SK-N-MC (cell line): ENCODE results near the gene MED19.
A peak's percentile ranks its signal among the peaks of the same experiment; 100 is the strongest.

Experiments used
- DNase-seq: peaks from one replicate; pipeline ENCODE4 v3.0.0-alpha.2; 2011; ENCODE audit warnings: low read depth, low spot score
- H3K27ac ChIP-seq: fragments of 200-600 bp; sonication (generic); 2 replicates; pipeline ENCODE4 v1.5.1; 2016; ENCODE audit warnings: mixed run types
- H3K36me3 ChIP-seq: fragments of 200-600 bp; sonication (generic); 2 replicates; pipeline ENCODE4 v1.6.1; 2017; ENCODE audit warnings: antibody characterized with exemption, low read length, mixed read lengths; ENCODE audit not compliant: insufficient read depth
- H3K4me3 ChIP-seq: fragments of 200-600 bp; sonication (generic); 2 replicates; pipeline ENCODE4 v1.5.1; 2016
- H3K9ac ChIP-seq: fragments of 200-600 bp; sonication (generic); 2 replicates; pipeline ENCODE4 v1.8.0; 2017; ENCODE audit warnings: mixed run types, mixed read lengths; ENCODE audit not compliant: insufficient read length
- H3K9me3 ChIP-seq: fragments of 200-600 bp; sonication (generic); 2 replicates; pipeline ENCODE4 v1.6.1; 2017; ENCODE audit warnings: low read depth, mild to moderate bottlenecking, antibody characterized with exemption, low read length, moderate library complexity, mixed read lengths
- EZH2 ChIP-seq: fragments of 200-600 bp; sonication (generic); IDR thresholded peaks from one replicate; pipeline ENCODE4 v1.6.1; 2017; ENCODE audit warnings: antibody characterized with exemption
- FOXP2 ChIP-seq: optimal IDR thresholded peaks from 2 replicates; pipeline ENCODE3; 2011; ENCODE audit warnings: mild to moderate bottlenecking, moderate library complexity; ENCODE audit not compliant: insufficient read depth; ENCODE audit errors: extremely low read length, control extremely low read depth
- POLR2AphosphoS5 ChIP-seq: IDR thresholded peaks from 2 replicates; pipeline ENCODE4 v1.6.1; 2012; ENCODE audit warnings: mild to moderate bottlenecking, low read depth, low read length, borderline replicate concordance

The MED19 gene, protein sequence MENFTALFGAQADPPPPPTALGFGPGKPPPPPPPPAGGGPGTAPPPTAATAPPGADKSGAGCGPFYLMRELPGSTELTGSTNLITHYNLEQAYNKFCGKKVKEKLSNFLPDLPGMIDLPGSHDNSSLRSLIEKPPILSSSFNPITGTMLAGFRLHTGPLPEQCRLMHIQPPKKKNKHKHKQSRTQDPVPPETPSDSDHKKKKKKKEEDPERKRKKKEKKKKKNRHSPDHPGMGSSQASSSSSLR

DNA sequence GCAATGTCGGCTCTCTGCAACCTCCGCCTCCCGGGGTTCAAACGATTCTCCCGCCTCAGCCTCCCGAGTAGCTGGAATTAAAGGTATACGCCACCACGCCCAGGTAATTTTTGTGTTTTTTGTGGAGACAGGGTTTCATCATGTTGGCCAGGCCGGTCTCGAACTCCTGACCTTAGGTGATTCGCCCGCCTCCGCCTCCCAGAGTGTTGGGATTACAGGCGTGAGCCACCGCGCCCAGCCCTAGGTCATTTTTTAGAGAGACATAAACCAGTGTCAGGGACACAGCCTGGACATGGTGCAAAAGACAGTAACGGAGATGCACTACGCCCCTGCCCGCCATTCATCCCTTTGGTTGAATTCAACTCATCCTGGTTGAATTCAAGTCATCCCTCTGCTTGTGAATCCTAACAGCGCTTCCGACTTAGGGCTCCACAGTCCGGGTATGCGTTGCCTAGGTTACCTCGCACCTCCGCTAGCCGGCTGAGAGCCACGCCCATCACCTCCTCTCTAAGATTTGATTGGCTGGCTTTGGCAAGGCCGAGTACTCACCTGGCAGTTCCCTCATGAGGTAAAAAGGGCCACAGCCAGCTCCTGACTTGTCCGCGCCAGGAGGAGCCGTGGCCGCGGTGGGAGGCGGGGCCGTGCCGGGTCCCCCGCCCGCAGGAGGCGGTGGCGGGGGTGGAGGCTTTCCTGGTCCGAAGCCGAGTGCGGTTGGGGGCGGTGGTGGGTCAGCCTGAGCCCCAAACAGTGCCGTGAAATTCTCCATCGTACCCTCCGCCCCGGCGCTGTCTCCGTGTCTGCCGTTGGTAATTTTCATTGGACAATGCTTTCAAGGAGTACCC lies at the start of gene MED19:
TSS of gene MED19 (minus strand) at position 802 of the 842 bp plus-strand sequence. CDS start at position 766, 36 bp downstream.
- Histone ChIP-seq H3K9ac (peak within 1 kb of the TSS; percentile 96), H3K4me3 (peak within 1 kb of the TSS; percentile 92), H3K9me3 (no peaks in the 10 kb centered on the region), H3K36me3 (peaks cover 13% of the 10 kb centered on the region), H3K27ac (peak within 1 kb of the TSS; percentile 87)
- DNase-seq, result no peak
- TF ChIP-seq EZH2 (no peak), POLR2AphosphoS5 (no peak; the same call in 1 of the 2 replicates), FOXP2 (no peak)

DNA sequence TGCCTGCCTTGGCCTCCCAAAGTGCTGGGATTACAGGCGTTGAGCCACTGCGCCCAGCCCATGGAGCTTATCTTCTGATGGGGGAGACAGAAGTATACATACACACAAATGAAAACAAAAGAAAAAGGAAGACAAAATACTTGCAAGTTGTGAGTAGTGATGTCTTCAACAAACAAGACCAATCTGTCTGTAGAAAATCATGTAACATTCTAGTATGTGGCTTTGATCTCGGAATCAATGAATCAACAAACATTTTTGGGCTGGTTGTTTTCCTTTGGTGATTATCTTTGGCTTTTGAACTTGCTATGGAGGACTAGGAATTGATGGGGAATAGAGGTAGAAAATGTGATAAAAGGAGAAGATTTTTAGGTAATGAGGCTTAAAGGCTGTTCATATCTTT lies 46.2 kb upstream of the MED19 start:
- no peak for TF ChIP-seq FOXP2
- Histone ChIP-seq H3K4me3 (no peak overlapping the region), H3K9me3 (no peaks in the 10 kb centered on the region), H3K9ac (no peak overlapping the region), H3K27ac (no peak overlapping the region), H3K36me3 (no peaks in the 10 kb centered on the region)
- no peak for DNase-seq

DNA sequence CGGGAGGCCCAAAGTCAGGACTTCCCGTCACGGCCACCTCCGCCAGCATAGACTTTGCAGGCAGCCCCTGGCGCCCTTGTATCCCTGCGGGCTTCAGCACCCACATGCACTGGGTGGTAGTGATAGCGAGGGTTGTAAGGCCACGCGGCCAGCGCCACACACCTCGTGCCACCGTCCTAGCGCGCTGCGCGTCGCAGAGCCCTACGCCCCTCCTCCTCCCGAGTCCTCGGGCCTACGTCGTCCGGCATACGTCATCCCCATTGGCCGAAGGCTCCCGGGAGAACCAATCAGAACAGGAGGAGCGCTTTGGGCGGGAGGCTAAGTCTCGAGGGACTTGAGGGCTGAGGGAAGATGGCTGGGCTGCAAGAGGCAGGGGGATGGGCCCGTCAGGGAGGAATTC lies 40.9 kb upstream of the MED19 start:
- DNase-seq, result no peak
- H3K36me3 ChIP-seq, result no peaks in the 10 kb centered on the region
- TF ChIP-seq FOXP2 (no peak), EZH2 (no peak), POLR2AphosphoS5 (no peak)
- H3K4me3 ChIP-seq, result no peak overlapping the region
- no peaks in the 10 kb centered on the region for H3K9me3 ChIP-seq
- H3K27ac ChIP-seq, result no peak overlapping the region
- no peak overlapping the region for H3K9ac ChIP-seq

DNA sequence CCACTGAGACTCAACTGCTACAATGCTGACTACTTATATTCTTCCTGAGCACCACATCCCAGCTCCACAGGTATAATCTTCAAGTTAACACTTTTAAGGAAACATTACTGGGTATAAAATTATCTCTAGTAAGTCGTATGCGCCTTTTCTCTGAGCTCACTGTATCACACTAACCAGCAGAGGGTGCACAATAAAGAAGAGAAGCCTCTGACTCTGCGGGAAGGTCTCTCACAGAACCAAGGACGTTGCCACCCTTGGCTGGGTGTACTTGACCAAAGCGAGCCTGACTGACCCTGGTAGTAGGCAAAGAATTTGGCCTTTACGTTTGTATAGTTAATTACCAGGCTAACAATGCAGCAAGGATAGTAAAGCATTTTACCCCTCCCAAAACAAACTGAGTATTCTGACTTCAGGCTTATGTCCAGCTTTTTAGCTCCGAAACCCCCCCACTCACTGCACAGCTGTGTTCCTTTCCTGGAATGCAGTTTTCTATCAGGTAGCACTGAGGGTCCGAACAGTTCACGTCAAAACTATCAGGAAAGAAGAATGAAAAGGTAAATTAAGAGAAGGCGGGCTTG lies 39.8 kb upstream of the MED19 start, which contains the start of gene BTBD18:
TSS of gene BTBD18 (minus strand) at position 144 of the 578 bp plus-strand sequence. CDS start 631 bp downstream, outside the sequence.
- DNase-seq, result no peak
- Histone ChIP-seq H3K36me3 (no peaks in the 10 kb centered on the region), H3K9ac (no peak within 1 kb of the TSS), H3K9me3 (no peaks in the 10 kb centered on the region), H3K4me3 (no peak within 1 kb of the TSS), H3K27ac (0 out of 2 replicates have a peak within 1 kb of the TSS, but pooled peaks have one; percentile 25)
- TF ChIP-seq EZH2 (no peak), POLR2AphosphoS5 (0 out of 2 replicates have a peak, but pooled peaks have one; percentile 17), FOXP2 (no peak)

DNA sequence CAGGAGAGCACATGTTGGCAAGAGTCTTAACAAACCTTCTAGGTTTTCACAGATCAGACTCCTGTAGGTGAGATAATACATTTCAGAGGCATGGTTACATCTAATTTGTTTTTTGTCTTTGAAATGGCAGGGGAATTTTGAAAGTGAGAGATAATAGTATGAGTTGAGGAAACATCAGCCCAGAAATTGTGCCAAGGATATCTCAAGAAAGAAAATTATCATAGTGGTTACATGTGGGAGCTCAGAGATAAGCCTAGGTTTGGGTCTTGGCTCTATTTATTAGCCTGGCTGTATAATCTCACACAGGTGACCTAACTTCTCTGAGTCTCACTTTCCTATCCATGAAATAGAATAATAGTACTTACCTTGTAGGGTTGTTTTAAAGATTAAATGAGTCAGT lies 39.2 kb upstream of the MED19 start:
- H3K4me3 ChIP-seq, result no peak overlapping the region
- no peaks in the 10 kb centered on the region for H3K9me3 ChIP-seq
- no peak overlapping the region for H3K9ac ChIP-seq
- no peaks in the 10 kb centered on the region for H3K36me3 ChIP-seq
- no peak for TF ChIP-seq EZH2
- TF ChIP-seq FOXP2, result no peak
- TF ChIP-seq POLR2AphosphoS5, result no peak
- 0 out of 2 replicates have a peak overlapping the region, but pooled peaks have one; percentile 25 for H3K27ac ChIP-seq
- no peak for DNase-seq

DNA sequence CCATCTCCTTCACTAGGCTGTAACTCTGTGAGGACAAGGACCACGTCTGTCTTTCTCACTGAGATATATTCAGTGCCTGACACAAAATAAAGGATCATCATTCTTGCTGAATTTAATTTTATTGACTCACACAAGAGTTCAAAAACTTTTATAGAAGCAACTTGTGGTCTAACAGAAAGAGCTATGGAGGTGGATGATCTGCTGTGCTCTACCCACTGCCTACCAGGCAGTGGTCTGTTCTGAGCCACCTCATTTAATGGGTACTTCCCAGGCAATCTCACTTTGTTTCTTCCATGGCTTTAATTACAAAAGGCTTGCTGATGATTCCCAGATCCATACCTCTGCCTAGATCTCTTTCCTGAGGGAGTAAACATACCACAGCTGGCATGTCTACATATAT lies 34.9 kb upstream of the MED19 start:
- Histone ChIP-seq H3K36me3 (peaks cover 29% of the 10 kb centered on the region), H3K9me3 (no peaks in the 10 kb centered on the region), H3K27ac (no peak overlapping the region), H3K4me3 (no peak overlapping the region), H3K9ac (no peak overlapping the region)
- TF ChIP-seq POLR2AphosphoS5 (no peak), EZH2 (no peak), FOXP2 (no peak)
- DNase-seq, result no peak

DNA sequence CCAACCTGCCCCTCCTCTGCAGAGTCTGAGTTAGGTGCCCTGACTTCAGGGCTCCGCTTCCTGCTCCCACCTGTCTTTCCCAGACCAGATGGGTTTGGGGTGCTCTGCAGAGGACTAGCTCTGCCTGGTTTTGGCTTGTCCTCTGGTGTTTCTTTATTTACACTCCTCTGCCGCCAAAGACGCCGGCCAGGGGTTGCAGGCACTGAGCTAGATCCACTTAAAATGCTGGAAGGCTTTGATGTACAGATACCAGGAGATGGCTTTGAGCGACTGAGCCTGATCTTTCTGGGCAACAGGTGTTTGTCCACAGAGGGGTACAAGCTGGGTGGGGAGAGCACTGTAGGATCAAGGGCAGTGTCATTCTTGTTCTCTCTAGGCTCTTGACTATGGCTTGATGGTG lies 33.2 kb upstream of the MED19 start:
- H3K4me3 ChIP-seq, result no peak overlapping the region
- no peak overlapping the region for H3K9ac ChIP-seq
- no peak for TF ChIP-seq EZH2
- no peak for TF ChIP-seq FOXP2
- no peak for TF ChIP-seq POLR2AphosphoS5
- no peaks in the 10 kb centered on the region for H3K9me3 ChIP-seq
- peaks cover 29% of the 10 kb centered on the region for H3K36me3 ChIP-seq
- no peak overlapping the region for H3K27ac ChIP-seq
- no peak for DNase-seq

DNA sequence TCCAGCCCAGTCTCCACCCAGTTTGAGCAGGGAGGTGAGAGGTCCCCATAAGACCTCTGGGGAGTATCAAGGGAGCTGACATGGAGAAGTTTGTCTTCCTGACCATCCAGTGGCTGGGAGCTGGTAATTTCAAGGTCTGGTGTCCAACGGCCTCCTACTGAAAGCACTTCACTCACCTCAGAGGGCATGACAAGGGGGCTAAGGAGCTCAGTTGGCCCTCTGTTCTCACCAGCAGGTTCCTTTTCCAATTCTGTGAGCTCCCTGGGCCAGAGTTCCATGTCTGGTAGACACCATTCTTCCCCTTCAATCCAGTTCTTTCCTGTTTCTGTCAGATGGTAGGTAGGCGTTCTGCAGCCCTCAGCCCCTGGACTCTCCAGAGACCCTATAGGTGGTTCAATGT lies 32.3 kb upstream of the MED19 start:
- Histone ChIP-seq H3K9ac (no peak overlapping the region), H3K4me3 (no peak overlapping the region), H3K9me3 (no peaks in the 10 kb centered on the region), H3K27ac (no peak overlapping the region), H3K36me3 (peaks cover 29% of the 10 kb centered on the region)
- TF ChIP-seq POLR2AphosphoS5 (0 out of 2 replicates have a peak, but pooled peaks have one; percentile 12), EZH2 (no peak)
- DNase-seq, result no peak
